BJ (cell line): ENCODE measurements around the gene TRIM49C. TPM values are rescaled to one million over a fixed set of nuclear protein-coding genes. Genes with fewer than 3 reads are reported as not detected.
"Not testable (repeated sequence)": the region's sequence is repeated elsewhere in the genome, so short reads cannot be mapped to it uniquely, and the experiment has no call there.

Experiments
- CTCF ChIA-PET: fragments of 350-600 bp; formaldehyde crosslinking; extraction: SDS; loops from one replicate; lab custom pipeline; 2021; ENCODE audit warnings: antibody characterized with exemption, inconsistent platforms; lab: Yijun Ruan, JAX
- POLR2A ChIA-PET: fragments of 300-600 bp; sonication (Branson Sonifier 250); formaldehyde crosslinking; extraction: SDS; loops from one replicate; lab custom pipeline; 2021; ENCODE audit warnings: antibody characterized with exemption; lab: Charles Lee
- DNase-seq: peaks from one replicate; pipeline ENCODE4 v3.0.0-alpha.2; 2011; ENCODE audit warnings: low read depth
- H3K27me3 ChIP-seq: 2 replicates; pipeline ENCODE4 v1.6.0; 2011; ENCODE audit warnings: low read length; ENCODE audit not compliant: control insufficient read depth, insufficient read depth
- H3K36me3 ChIP-seq: 2 replicates; pipeline ENCODE4 v1.5.1; 2011; ENCODE audit warnings: low read length; ENCODE audit not compliant: control insufficient read depth, insufficient read depth
- H3K4me3 ChIP-seq: 2 replicates; pipeline ENCODE4 v1.5.1; 2011; ENCODE audit warnings: low read depth, mild to moderate bottlenecking, control low read depth, low read length
- polyA minus RNA-seq: library from RNA; depleted of rRNA, polyadenylated mRNA; stranded (reverse); fragments of >200 nt; gene quantifications from 2 replicates; pipeline ENCODE4 v1.2.3, GENCODE V29; 2011; rRNA and poly(A)+ RNA removed
- polyA plus RNA-seq: library from polyadenylated mRNA; depleted of rRNA; stranded (reverse); fragments of >200 nt; gene quantifications from 2 replicates; pipeline ENCODE4 v1.2.3, GENCODE V29; 2011; rRNA removed
- small RNA-seq: library from RNA; depleted of rRNA; stranded (forward); fragments of <200 nt; gene quantifications from one replicate; pipeline ENCODE3, GENCODE V24; 2012; ENCODE audit warnings: low replicate concordance, low read depth; ENCODE audit not compliant: insufficient read length

TRIM49C gene
- polyA plus RNA-seq (not detected in 2 replicates), polyA minus RNA-seq (not detected in 2 replicates)

GRCh38 chr11:90030806-90031205 is at the start of gene TRIM49C:
TRIM49C (plus strand) TSS chr11:90031106; CDS start chr11:90035212, 4,106 bp downstream.
- CTCF ChIA-PET, POLR2A ChIA-PET, H3K36me3 ChIP-seq: not testable (repeated sequence)

GRCh38 chr11:90024184-90024583 is 6.7 kb upstream of the TRIM49C start:
- CTCF ChIA-PET, H3K4me3 ChIP-seq, H3K27me3 ChIP-seq, POLR2A ChIA-PET, H3K36me3 ChIP-seq, DNase-seq: not testable (repeated sequence)

More at GRCh38 chr11:90030806-90031205, at the start of gene TRIM49C:
- DNase-seq, H3K4me3 ChIP-seq, H3K27me3 ChIP-seq: not testable (repeated sequence)

GRCh38 chr11:90051591-90052209 is 20.8 kb downstream of the TRIM49C start:
- CTCF ChIA-PET, POLR2A ChIA-PET: not testable (repeated sequence)

GRCh38 chr11:90052311-90052710 is 21.4 kb downstream of the TRIM49C start:
- POLR2A ChIA-PET, H3K36me3 ChIP-seq, H3K4me3 ChIP-seq, DNase-seq, H3K27me3 ChIP-seq, CTCF ChIA-PET: not testable (repeated sequence)

More at GRCh38 chr11:90051591-90052209, 20.8 kb downstream of the TRIM49C start:
- DNase-seq, H3K36me3 ChIP-seq, H3K4me3 ChIP-seq, H3K27me3 ChIP-seq: not testable (repeated sequence)

- H3K27me3 ChIP-seq, H3K36me3 ChIP-seq, POLR2A ChIA-PET, DNase-seq, H3K4me3 ChIP-seq, CTCF ChIA-PET: not testable (repeated sequence)
Observed at GRCh38 chr11:90053545-90053944, 22.6 kb downstream of the TRIM49C start.

GRCh38 chr11:90085650-90086049 is 54.7 kb downstream of the TRIM49C start, which contains the start of gene UBTFL1:
UBTFL1 (plus strand) TSS chr11:90085950; CDS start chr11:90085950, 0 bp downstream.
- H3K27me3 ChIP-seq, H3K4me3 ChIP-seq, CTCF ChIA-PET, H3K36me3 ChIP-seq, POLR2A ChIA-PET, DNase-seq: not testable (repeated sequence)

- H3K4me3 ChIP-seq, POLR2A ChIA-PET, H3K36me3 ChIP-seq, H3K27me3 ChIP-seq, CTCF ChIA-PET, DNase-seq: not testable (repeated sequence)
Observed at GRCh38 chr11:90088731-90089130, 57.8 kb downstream of the TRIM49C start.

Small RNA genes lying within 50 kb of the gene (small RNA-seq; reads per million reads assigned to genes)
- not detected for gene AP000827.1

Other genes with a start within 250 kb of the TRIM49C start
- gene TRIM49, start 222.5 kb upstream of the TRIM49C start, polyA plus RNA-seq: not detected in 2 replicates
- gene TRIM64B, start 152.6 kb upstream of the TRIM49C start, polyA plus RNA-seq: not detected in 2 replicates
- not detected in 2 replicates for gene TRIM49D1, start 108.9 kb upstream of the TRIM49C start, polyA plus RNA-seq
- gene TRIM49D2, start 107.0 kb upstream of the TRIM49C start, polyA plus RNA-seq: not detected in 2 replicates
- not detected in 2 replicates for gene TRIM64, start 65.1 kb upstream of the TRIM49C start, polyA plus RNA-seq
- not detected in 2 replicates for gene UBTFL1, start 54.8 kb downstream of the TRIM49C start, polyA plus RNA-seq
- gene NAALAD2, start 103.6 kb downstream of the TRIM49C start, polyA plus RNA-seq: not detected in 2 replicates
- 14.3 and 21.1 TPM in 2 replicates for gene CHORDC1, start 191.9 kb downstream of the TRIM49C start, polyA plus RNA-seq